ENCODE results near the gene SCYL3.

DNA sequence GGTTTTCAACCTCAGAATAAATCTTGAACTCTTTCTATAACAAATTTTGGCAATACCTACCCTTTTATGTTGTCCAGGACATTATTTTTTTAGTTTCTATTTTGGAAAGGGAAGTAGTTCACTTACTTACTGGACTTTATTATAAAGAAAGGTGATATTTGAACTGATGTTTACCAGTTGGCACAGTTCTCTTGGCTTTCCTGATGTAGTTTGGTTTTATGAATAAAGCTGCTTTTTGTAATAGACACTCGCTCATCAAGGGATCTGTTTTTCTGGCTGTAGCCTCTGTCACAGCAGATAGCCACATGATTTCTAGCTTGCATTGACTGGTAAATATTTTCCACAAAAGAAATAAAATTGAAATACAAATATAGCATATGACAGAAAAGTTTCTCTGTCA, 58.0 kb downstream of the SCYL3 start:
- TF ChIP-seq CTCF (IDR thresholded peaks at IDR 0.05): no peak
- TF ChIP-seq POLR2A (IDR thresholded peaks at IDR 0.05): no peak
